Cardiac muscle cell (in vitro differentiated cells and primary cell): ENCODE results near the gene CCDC34. TPM values are rescaled to one million over a fixed set of nuclear protein-coding genes. Genes with fewer than 3 reads are reported as not detected.
A peak's percentile ranks its signal among the peaks of the same experiment; 100 is the strongest.

Experiments
- DNase-seq, 2 donors: peaks; one replicate each; pipeline versions ENCODE4 v3.0.0 to v3.0.0-alpha.2; 2010 to 2017; ENCODE audit warnings: low read depth in 1 of 2, low spot score in 1 of 2
- H3K27ac ChIP-seq: fragments of 200-600 bp; sonication (generic); 2 replicates; pipeline ENCODE4 v1.5.1; 2016
- H3K27me3 ChIP-seq: fragments of 200-600 bp; sonication (generic); 2 replicates; pipeline ENCODE4 v1.6.0; 2016; ENCODE audit warnings: control low read depth
- H3K36me3 ChIP-seq: fragments of 200-600 bp; sonication (generic); 2 replicates; pipeline ENCODE4 v1.5.1; 2016; ENCODE audit warnings: control low read depth
- H3K4me1 ChIP-seq: fragments of 200-600 bp; sonication (generic); 2 replicates; pipeline ENCODE4 v1.8.1; 2017; ENCODE audit warnings: low read depth, mild to moderate bottlenecking, mixed run types
- H3K4me3 ChIP-seq: fragments of 200-600 bp; sonication (generic); 2 replicates; pipeline ENCODE4 v1.5.1; 2016; ENCODE audit warnings: mild to moderate bottlenecking
- H3K9me3 ChIP-seq: fragments of 200-600 bp; sonication (generic); 2 replicates; pipeline ENCODE4 v1.5.1; 2017; ENCODE audit warnings: low read depth, mild to moderate bottlenecking, control low read depth
- polyA plus RNA-seq: library from polyadenylated mRNA; unstranded; fragments of >200 nt; fragmentation: Nextera tagmentation; extraction: Ambion mirVana; gene quantifications from 2 replicates; pipeline ENCODE4 v1.2.1, GENCODE V29; 2016
- total RNA-seq: library from RNA; depleted of rRNA; stranded (reverse); fragments of >200 nt; gene quantifications from 2 replicates; pipeline ENCODE4 v1.2.3, GENCODE V29; 2016
- TF ChIP-seq, protein P1 (sequence below): IDR thresholded peaks from 2 replicates; pipeline ENCODE4 v1.5.1; 2012; ENCODE audit warnings: low read depth, mild to moderate bottlenecking, low read length

Gene CCDC34
- total and polyA plus RNA-seq, 2 experiments from 2014 or later, result 12.8 to 21.1 TPM

DNA sequence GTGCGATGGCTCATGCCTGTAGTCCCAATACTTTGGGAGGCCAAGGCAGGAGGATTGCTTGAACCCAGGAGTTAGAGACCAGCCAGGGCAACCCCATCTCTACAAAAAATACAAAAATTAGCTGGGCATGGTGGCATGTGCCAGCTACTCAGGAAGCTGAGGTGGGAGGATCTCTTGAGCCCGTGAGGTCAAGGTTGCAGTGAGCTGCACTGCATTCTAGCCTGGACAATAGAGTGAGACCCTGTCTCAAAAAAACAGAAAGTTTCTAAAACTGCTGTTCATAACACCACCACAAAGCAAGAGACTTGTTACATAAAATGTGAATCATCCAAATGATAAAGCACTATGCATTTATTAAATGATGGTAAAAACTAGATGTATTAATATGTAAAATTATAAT is 40.2 kb upstream of the CCDC34 start:
- no peaks in the 10 kb centered on the region for H3K27me3 ChIP-seq
- no peak for DNase-seq
- no peak overlapping the region for H3K27ac ChIP-seq
- TF ChIP-seq, protein P1, sequence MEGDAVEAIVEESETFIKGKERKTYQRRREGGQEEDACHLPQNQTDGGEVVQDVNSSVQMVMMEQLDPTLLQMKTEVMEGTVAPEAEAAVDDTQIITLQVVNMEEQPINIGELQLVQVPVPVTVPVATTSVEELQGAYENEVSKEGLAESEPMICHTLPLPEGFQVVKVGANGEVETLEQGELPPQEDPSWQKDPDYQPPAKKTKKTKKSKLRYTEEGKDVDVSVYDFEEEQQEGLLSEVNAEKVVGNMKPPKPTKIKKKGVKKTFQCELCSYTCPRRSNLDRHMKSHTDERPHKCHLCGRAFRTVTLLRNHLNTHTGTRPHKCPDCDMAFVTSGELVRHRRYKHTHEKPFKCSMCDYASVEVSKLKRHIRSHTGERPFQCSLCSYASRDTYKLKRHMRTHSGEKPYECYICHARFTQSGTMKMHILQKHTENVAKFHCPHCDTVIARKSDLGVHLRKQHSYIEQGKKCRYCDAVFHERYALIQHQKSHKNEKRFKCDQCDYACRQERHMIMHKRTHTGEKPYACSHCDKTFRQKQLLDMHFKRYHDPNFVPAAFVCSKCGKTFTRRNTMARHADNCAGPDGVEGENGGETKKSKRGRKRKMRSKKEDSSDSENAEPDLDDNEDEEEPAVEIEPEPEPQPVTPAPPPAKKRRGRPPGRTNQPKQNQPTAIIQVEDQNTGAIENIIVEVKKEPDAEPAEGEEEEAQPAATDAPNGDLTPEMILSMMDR, result no peak
- no peak overlapping the region for H3K4me3 ChIP-seq
- H3K9me3 ChIP-seq, result no peaks in the 10 kb centered on the region
- no peaks in the 10 kb centered on the region for H3K36me3 ChIP-seq
- peaks cover 10% of the 10 kb centered on the region for H3K4me1 ChIP-seq

DNA sequence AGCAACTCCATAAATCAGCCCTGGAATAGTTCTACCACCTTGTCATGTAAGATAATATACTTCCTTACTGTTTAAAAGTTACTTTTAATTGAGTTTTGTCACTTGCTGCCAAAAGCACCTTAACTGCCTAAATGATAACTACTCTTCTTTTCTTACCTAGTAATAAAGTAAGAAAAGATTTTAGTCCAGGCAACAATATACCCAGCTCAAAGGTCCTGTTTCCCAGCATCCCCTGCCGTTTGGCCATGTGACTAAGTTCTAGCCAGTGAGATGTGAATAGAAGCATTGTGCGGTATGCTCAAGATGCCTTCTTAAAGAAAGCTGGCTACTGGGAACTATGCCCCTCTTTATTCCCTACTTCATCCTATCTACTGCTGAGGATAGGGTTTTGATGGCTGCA is 39.4 kb upstream of the CCDC34 start:
- H3K27me3 ChIP-seq, result no peaks in the 10 kb centered on the region
- H3K9me3 ChIP-seq, result no peaks in the 10 kb centered on the region
- DNase-seq, result no peak
- no peak overlapping the region for H3K27ac ChIP-seq
- TF ChIP-seq, protein P1, result no peak
- H3K4me3 ChIP-seq, result no peak overlapping the region
- H3K4me1 ChIP-seq, result peaks cover 17% of the 10 kb centered on the region
- H3K36me3 ChIP-seq, result no peaks in the 10 kb centered on the region

GRCh38 chr11:27401833-27402316 is 38.9 kb upstream of the CCDC34 start:
- no peak for DNase-seq
- Histone ChIP-seq H3K4me3 (no peak overlapping the region), H3K36me3 (no peaks in the 10 kb centered on the region), H3K27ac (no peak overlapping the region), H3K9me3 (no peaks in the 10 kb centered on the region), H3K27me3 (no peaks in the 10 kb centered on the region), H3K4me1 (peaks cover 22% of the 10 kb centered on the region)
- TF ChIP-seq, protein P1, result no peak

GRCh38 chr11:27401280-27401832 is 38.3 kb upstream of the CCDC34 start:
- Histone ChIP-seq H3K4me3 (no peak overlapping the region), H3K27me3 (no peaks in the 10 kb centered on the region), H3K9me3 (no peaks in the 10 kb centered on the region), H3K27ac (no peak overlapping the region), H3K4me1 (peaks cover 27% of the 10 kb centered on the region), H3K36me3 (no peaks in the 10 kb centered on the region)
- DNase-seq, result no peak
- TF ChIP-seq, protein P1, result no peak

DNA sequence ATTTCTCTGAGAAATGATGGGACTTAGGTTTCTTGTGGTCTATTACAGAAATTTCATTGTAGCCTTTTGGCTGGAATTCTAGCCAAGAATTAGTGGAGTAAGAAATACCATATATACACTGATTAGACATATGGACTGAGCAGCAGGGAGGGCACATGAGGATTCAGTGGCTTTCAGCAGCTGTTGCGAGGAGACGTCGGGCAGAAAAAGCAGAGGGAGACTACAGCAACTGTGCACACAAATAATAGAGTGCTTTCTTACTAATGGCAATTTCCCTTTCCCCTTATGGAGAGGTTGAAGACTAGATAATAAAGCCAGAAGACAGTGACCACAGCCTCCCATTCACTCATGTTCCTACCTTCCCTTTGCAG is 35.4 kb upstream of the CCDC34 start:
- Histone ChIP-seq H3K9me3 (no peaks in the 10 kb centered on the region), H3K36me3 (no peaks in the 10 kb centered on the region), H3K27me3 (no peaks in the 10 kb centered on the region), H3K4me1 (peaks cover 57% of the 10 kb centered on the region), H3K27ac (peak overlapping the region; percentile 94), H3K4me3 (no peak overlapping the region)
- DNase-seq, result no peak
- TF ChIP-seq, protein P1, result no peak
